ENCODE results near the gene NUMB. TPM values are rescaled to one million over a fixed set of nuclear protein-coding genes. Genes with fewer than 3 reads are reported as not detected.

Gene NUMB
- total and polyA plus RNA-seq, 2 donors (not counting 3 experiments of a cell fraction or from before 2014, with no cell fraction given), result 128 to 164 TPM

- no peak for DNase-seq (ENCODE audit: low read depth, low spot score)
- no peak overlapping the region for H3K4me3 ChIP-seq (replicated peaks in 1 of 3; ENCODE audit: insufficient read depth in 1 of 3, low read depth in 1 of 3, low read length in 3 of 3)
- H3K9ac ChIP-seq (replicated peaks; ENCODE audit: extremely low read depth, insufficient read depth, low read length), result no peak overlapping the region
- TF ChIP-seq POLR2A (IDR thresholded peaks at IDR 0.05; ENCODE audit: low read depth, low read length), result no peak
- TF ChIP-seq POLR2AphosphoS5 (IDR thresholded peaks at IDR 0.05; ENCODE audit: insufficient read depth, low read depth, low read length), result no peak
- TF ChIP-seq MAX (IDR thresholded peaks at IDR 0.05; ENCODE audit: insufficient read depth, insufficient read length), result no peak
- TF ChIP-seq FOS (IDR thresholded peaks at IDR 0.05; ENCODE audit: borderline replicate concordance, insufficient read depth, low read length), result no peak
- no peak for TF ChIP-seq JUN (IDR thresholded peaks at IDR 0.05; ENCODE audit: borderline replicate concordance, insufficient read depth, insufficient read length, low read depth)
- no peak for TF ChIP-seq CTCF (IDR thresholded peaks at IDR 0.05; ENCODE audit: extremely low read depth in 1 of 2, insufficient read depth in 1 of 2, low read depth in 1 of 2, low read length in 2 of 2)
- no peak for TF ChIP-seq MYC (IDR thresholded peaks at IDR 0.05; ENCODE audit: low read depth, low read length)
- CTCF ChIA-PET, result interaction anchor here (0.8 to 2.6 kb wide), 4 partner anchors 8 to 184 kb away, joined by 3 to 12 read pairs (median 6); no protein-coding TSS in a partner anchor
- dilution Hi-C loops (cut with MboI; ENCODE audit: extremely low pct_ligation_motif_present, low sequenced_read_pairs) (loop anchor here (25.0 kb wide), 1 partner anchor 175 kb away; the partner anchor contains the start of gene NUMB), intact Hi-C loops (cut with micrococcal nuclease) (no loop called here)
- no peak overlapping the region for H3K4me2 ChIP-seq (ENCODE audit: insufficient read depth, low read length)
- no peak overlapping the region for H2AFZ ChIP-seq (ENCODE audit: low read depth, low read length)
- BruUV-seq (replicated peaks), result no TSS peak
- H3K27ac ChIP-seq (ENCODE audit: insufficient read depth, low read depth, low read length), result no peak overlapping the region
- no peaks in the 10 kb centered on the region for H3K9me3 ChIP-seq (replicated peaks; ENCODE audit: control insufficient read depth, insufficient read depth, low read length)
- no peaks in the 10 kb centered on the region for H4K20me1 ChIP-seq (replicated peaks; ENCODE audit: control insufficient read depth, extremely low read depth, insufficient read depth, low read length)
- POLR2A ChIA-PET, result no interaction called here
- no peaks in the 10 kb centered on the region for H3K27me3 ChIP-seq (ENCODE audit: control insufficient read depth in 2 of 2, insufficient read depth in 2 of 2, low read length in 2 of 2)
- no peak for FAIRE-seq
- H3K4me1 ChIP-seq (ENCODE audit: control insufficient read depth, extremely low read depth, insufficient read depth, low read length), result no peaks in the 10 kb centered on the region
- peaks cover 11 to 13% of the 10 kb centered on the region in 2 experiments for H3K36me3 ChIP-seq (ENCODE audit: control insufficient read depth in 2 of 2, extremely low read depth in 1 of 2, insufficient read depth in 2 of 2, low read length in 2 of 2)
- no peaks in the 10 kb centered on the region for H3K79me2 ChIP-seq (ENCODE audit: control insufficient read depth, insufficient read depth, low read length)
- H3K9me1 ChIP-seq (replicated peaks; ENCODE audit: control insufficient read depth, extremely low read depth, insufficient read depth, low read length), result no peaks in the 10 kb centered on the region
Observed at GRCh38 chr14:73287071-73287470, 171.3 kb downstream of the NUMB start.

Measured in endothelial cell of umbilical vein (primary cell).